Osteocyte (in vitro differentiated cells): ENCODE data around the gene GABRB1. TPM values are rescaled to one million over a fixed set of nuclear protein-coding genes. Genes with fewer than 3 reads are reported as not detected.

Source experiments
- DNase-seq: peaks from one replicate; pipeline ENCODE4 v3.0.0; 2021; ENCODE audit warnings: mixed read lengths; ENCODE audit not compliant: unreplicated experiment; ENCODE audit errors: extremely low spot score
- H3K27ac Mint-ChIP-seq: one replicate; pipeline ENCODE4 v1.8.0; 2021; ENCODE audit warnings: mild to moderate bottlenecking, mixed read lengths; ENCODE audit not compliant: unreplicated experiment
- H3K27me3 Mint-ChIP-seq: one replicate; pipeline ENCODE4 v1.8.0; 2021; ENCODE audit warnings: mixed read lengths; ENCODE audit not compliant: unreplicated experiment
- H3K36me3 Mint-ChIP-seq: one replicate; pipeline ENCODE4 v1.8.0; 2021; ENCODE audit warnings: mixed read lengths; ENCODE audit not compliant: unreplicated experiment
- H3K4me1 Mint-ChIP-seq: one replicate; pipeline ENCODE4 v1.8.0; 2021; ENCODE audit warnings: mixed read lengths; ENCODE audit not compliant: unreplicated experiment
- H3K4me3 Mint-ChIP-seq: one replicate; pipeline ENCODE4 v1.8.0; 2021; ENCODE audit warnings: mild to moderate bottlenecking, moderate library complexity, mixed read lengths; ENCODE audit not compliant: unreplicated experiment
- H3K9me3 Mint-ChIP-seq: one replicate; pipeline ENCODE4 v1.8.0; 2021; ENCODE audit warnings: mixed read lengths; ENCODE audit not compliant: unreplicated experiment
- CTCF ChIP-seq: fragments of 200-600 bp; sonication (generic); IDR thresholded peaks from 2 replicates; pipeline ENCODE4 v1.5.0; 2021; ENCODE audit warnings: antibody characterized with exemption, mild to moderate bottlenecking, moderate library complexity
- total RNA-seq: library from RNA; stranded (reverse); gene quantifications from 2 replicates; pipeline ENCODE4 v1.2.1, GENCODE V29; 2021

The GABRB1 gene
- total RNA-seq, 1 donor from 2014 or later: not detected

- Mint-ChIP-seq H3K27me3 (peaks cover 71% of the 10 kb centered on the region), H3K9me3 (no peaks in the 10 kb centered on the region), H3K36me3 (no peaks in the 10 kb centered on the region), H3K27ac (no peak overlapping the region), H3K4me3 (no peak overlapping the region), H3K4me1 (no peaks in the 10 kb centered on the region)
- no peak for TF ChIP-seq CTCF
- DNase-seq: no peak
Measured at GRCh38 chr4:47418147-47418546, 386.8 kb downstream of the GABRB1 start.

DNA sequence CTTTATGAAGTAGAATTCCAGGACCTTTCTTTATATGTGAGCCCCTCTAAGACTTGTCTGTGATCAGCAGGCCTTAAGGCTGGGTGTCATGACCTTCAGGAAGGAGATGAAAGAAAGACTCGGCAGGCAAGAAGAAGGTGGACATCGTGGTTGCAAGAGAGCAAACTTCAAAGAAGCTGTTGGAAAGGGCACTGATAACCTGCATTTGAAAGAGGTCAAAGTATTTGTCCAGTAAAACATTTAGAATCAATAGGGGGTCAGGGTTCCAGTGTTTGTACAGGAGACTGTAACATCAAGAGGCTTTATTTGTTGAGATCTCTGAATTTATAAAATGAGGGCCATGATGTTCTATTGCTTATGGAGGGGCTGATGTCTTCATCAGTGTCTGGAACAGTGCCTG lies 387.9 kb downstream of the GABRB1 start:
- no peak for DNase-seq
- H3K27ac Mint-ChIP-seq: no peak overlapping the region

GRCh38 chr4:47425628-47426027 lies 394.3 kb downstream of the GABRB1 start:
- Mint-ChIP-seq H3K4me3 (no peak overlapping the region), H3K4me1 (no peaks in the 10 kb centered on the region), H3K36me3 (no peaks in the 10 kb centered on the region), H3K27ac (no peak overlapping the region), H3K9me3 (no peaks in the 10 kb centered on the region), H3K27me3 (peaks cover 71% of the 10 kb centered on the region)
- no peak for DNase-seq
- TF ChIP-seq CTCF: no peak

More for the DNA sequence above, 387.9 kb downstream of the GABRB1 start:
- no peaks in the 10 kb centered on the region for H3K4me1 Mint-ChIP-seq
- TF ChIP-seq CTCF: no peak
- H3K27me3 Mint-ChIP-seq: peaks cover 67% of the 10 kb centered on the region
- H3K9me3 Mint-ChIP-seq: no peaks in the 10 kb centered on the region
- no peaks in the 10 kb centered on the region for H3K36me3 Mint-ChIP-seq
- no peak overlapping the region for H3K4me3 Mint-ChIP-seq

GRCh38 chr4:47427935-47428334 lies 396.6 kb downstream of the GABRB1 start:
- no peak for DNase-seq

GRCh38 chr4:47432749-47433148 lies 401.4 kb downstream of the GABRB1 start:
- Mint-ChIP-seq H3K27ac (no peak overlapping the region), H3K27me3 (peaks cover 60% of the 10 kb centered on the region), H3K36me3 (no peaks in the 10 kb centered on the region), H3K4me3 (no peak overlapping the region), H3K4me1 (no peaks in the 10 kb centered on the region), H3K9me3 (peaks cover 4% of the 10 kb centered on the region)
- no peak for DNase-seq
- no peak for TF ChIP-seq CTCF

More at GRCh38 chr4:47427935-47428334, 396.6 kb downstream of the GABRB1 start:
- no peak overlapping the region for H3K4me3 Mint-ChIP-seq
- peaks cover 70% of the 10 kb centered on the region for H3K27me3 Mint-ChIP-seq
- TF ChIP-seq CTCF: no peak
- H3K9me3 Mint-ChIP-seq: no peaks in the 10 kb centered on the region
- no peaks in the 10 kb centered on the region for H3K4me1 Mint-ChIP-seq
- no peak overlapping the region for H3K27ac Mint-ChIP-seq
- H3K36me3 Mint-ChIP-seq: no peaks in the 10 kb centered on the region
